PC-9 (cell line): Measurements from ENCODE around the gene FBXO5. TPM values are rescaled to one million over a fixed set of nuclear protein-coding genes. Genes with fewer than 3 reads are reported as not detected.

Experiments
- BruUV-seq: library from RNA; stranded (reverse); fragments of 400-500 nt; replicated peaks from 2 replicates; lab custom pipeline; 2021; lab: Mats Ljungman, UMichigan
- CTCF ChIA-PET: fragments of 300-600 bp; sonication (Branson Sonifier 250); formaldehyde crosslinking; loops from one replicate; lab custom pipeline; 2022; ENCODE audit warnings: antibody characterized with exemption; lab: Charles Lee
- POLR2A ChIA-PET: fragments of 300-600 bp; sonication (Branson Sonifier 250); formaldehyde crosslinking; loops from one replicate; lab custom pipeline; 2022; ENCODE audit warnings: antibody characterized with exemption; ENCODE audit not compliant: unreplicated experiment; lab: Charles Lee
- DNase-seq, 2 experiments: peaks; one replicate each; pipeline versions ENCODE4 v3.0.0 to v3.0.0-alpha.2; 2015 to 2022; ENCODE audit warnings: mixed read lengths in 1 of 2
- H2AFZ ChIP-seq: fragments of 200-600 bp; sonication (generic); 2 replicates; pipeline ENCODE4 v1.8.1; 2017; ENCODE audit warnings: antibody characterized with exemption
- H3F3A ChIP-seq: fragments of 200-600 bp; sonication (generic); 2 replicates; pipeline ENCODE4 v1.8.1; 2017; ENCODE audit warnings: antibody characterized with exemption, mild to moderate bottlenecking, low read depth; ENCODE audit not compliant: insufficient read depth
- H3K27ac ChIP-seq: fragments of 200-600 bp; sonication (generic); 2 replicates; pipeline ENCODE4 v1.6.1; 2016; ENCODE audit warnings: mixed run types
- H3K27me3 ChIP-seq: fragments of 200-600 bp; sonication (generic); 2 replicates; pipeline ENCODE4 v1.6.1; 2016; ENCODE audit warnings: low read depth, mixed run types; ENCODE audit not compliant: insufficient read depth
- H3K36me3 ChIP-seq: fragments of 200-600 bp; sonication (generic); 2 replicates; pipeline ENCODE4 v1.6.1; 2016; ENCODE audit warnings: low read depth, mixed run types
- H3K4me1 ChIP-seq: fragments of 200-600 bp; sonication (generic); replicated peaks from 2 replicates; pipeline ENCODE4 v1.6.1; 2016; ENCODE audit warnings: mixed run types; ENCODE audit not compliant: insufficient read depth
- H3K4me2 ChIP-seq: fragments of 200-600 bp; sonication (generic); 2 replicates; pipeline ENCODE4 v1.6.1; 2017; ENCODE audit warnings: mixed run types
- H3K4me3 ChIP-seq: fragments of 200-600 bp; sonication (generic); 2 replicates; pipeline ENCODE4 v1.6.1; 2016; ENCODE audit warnings: mixed run types
- H3K79me2 ChIP-seq: fragments of 200-600 bp; sonication (generic); 2 replicates; pipeline ENCODE4 v1.6.1; 2017; ENCODE audit warnings: low read depth, mixed run types
- H3K9me2 ChIP-seq: fragments of 200-600 bp; sonication (generic); 2 replicates; pipeline ENCODE4 v1.8.1; 2017; ENCODE audit warnings: mild to moderate bottlenecking; ENCODE audit not compliant: insufficient read depth
- H3K9me3 ChIP-seq: fragments of 200-600 bp; sonication (generic); 2 replicates; pipeline ENCODE4 v1.8.1; 2016; ENCODE audit warnings: low read depth; ENCODE audit not compliant: insufficient read depth
- H4K20me1 ChIP-seq: fragments of 200-600 bp; sonication (generic); 2 replicates; pipeline ENCODE4 v1.8.1; 2017; ENCODE audit not compliant: insufficient read depth
- EZH2 ChIP-seq: fragments of 200-600 bp; sonication (generic); IDR thresholded peaks from 2 replicates; pipeline ENCODE4 v1.8.0; 2017; ENCODE audit warnings: antibody characterized with exemption, low read depth
- intact Hi-C: fragments of 100-400 bp; cut with micrococcal nuclease; formaldehyde crosslinking; loops from one replicate; pipeline ENCODE4 v1.10.0; 2022; ENCODE audit not compliant: unreplicated experiment
- total RNA-seq: library from RNA; stranded (reverse); gene quantifications from 2 replicates; pipeline ENCODE4 v1.2.3, GENCODE V29; 2021
- TF ChIP-seq, protein P1 (sequence below): fragments of 200-600 bp; sonication (generic); conservative IDR thresholded peaks from 2 replicates; pipeline ENCODE4 v1.6.1; 2017; ENCODE audit warnings: mixed run types, antibody characterized with exemption, mild to moderate bottlenecking, moderate library complexity

The FBXO5 gene
- total RNA-seq, 1 experiment from 2014 or later = 20.6 TPM

DNA sequence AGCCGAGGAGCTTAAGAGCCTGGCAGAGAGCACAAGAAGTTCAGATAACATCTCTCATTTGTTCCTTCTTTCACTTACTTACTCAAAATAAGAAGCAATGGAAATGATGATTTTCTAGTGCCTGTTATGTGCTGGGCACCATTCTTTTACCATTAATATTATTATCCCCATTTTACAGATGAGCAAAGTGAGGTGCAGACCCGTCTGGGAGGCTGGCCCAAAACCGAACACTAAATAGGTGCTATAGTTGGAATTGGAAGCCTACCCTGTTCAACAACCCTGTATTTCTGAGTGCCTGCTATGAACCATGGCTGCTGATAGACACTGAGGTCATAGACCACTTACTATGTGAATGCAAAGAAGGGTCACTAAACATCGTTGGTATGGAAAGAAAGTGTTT lies 44.6 kb upstream of the FBXO5 start:
- Histone ChIP-seq H3K4me2 (no peak overlapping the region), H3K79me2 (no peaks in the 10 kb centered on the region), H3K27ac (no peak overlapping the region), H3K9me2 (no peaks in the 10 kb centered on the region), H3K4me1 (peaks cover 20% of the 10 kb centered on the region), H3K9me3 (no peaks in the 10 kb centered on the region), H3F3A (peaks cover 17% of the 10 kb centered on the region), H2AFZ (no peak overlapping the region), H4K20me1 (no peaks in the 10 kb centered on the region), H3K4me3 (no peak overlapping the region), H3K36me3 (no peaks in the 10 kb centered on the region), H3K27me3 (no peaks in the 10 kb centered on the region)
- BruUV-seq = no TSS peak
- intact Hi-C loops = loop anchor here (10.0 kb wide), 1 partner anchor 283 kb away; no protein-coding TSS in a partner anchor
- ChIA-PET CTCF (no interaction called here), POLR2A (interaction anchor here (0.6 kb wide), 1 partner anchor 297 kb away, joined by 3 read pairs; no protein-coding TSS in a partner anchor)
- no peak for DNase-seq
- TF ChIP-seq, protein P1, sequence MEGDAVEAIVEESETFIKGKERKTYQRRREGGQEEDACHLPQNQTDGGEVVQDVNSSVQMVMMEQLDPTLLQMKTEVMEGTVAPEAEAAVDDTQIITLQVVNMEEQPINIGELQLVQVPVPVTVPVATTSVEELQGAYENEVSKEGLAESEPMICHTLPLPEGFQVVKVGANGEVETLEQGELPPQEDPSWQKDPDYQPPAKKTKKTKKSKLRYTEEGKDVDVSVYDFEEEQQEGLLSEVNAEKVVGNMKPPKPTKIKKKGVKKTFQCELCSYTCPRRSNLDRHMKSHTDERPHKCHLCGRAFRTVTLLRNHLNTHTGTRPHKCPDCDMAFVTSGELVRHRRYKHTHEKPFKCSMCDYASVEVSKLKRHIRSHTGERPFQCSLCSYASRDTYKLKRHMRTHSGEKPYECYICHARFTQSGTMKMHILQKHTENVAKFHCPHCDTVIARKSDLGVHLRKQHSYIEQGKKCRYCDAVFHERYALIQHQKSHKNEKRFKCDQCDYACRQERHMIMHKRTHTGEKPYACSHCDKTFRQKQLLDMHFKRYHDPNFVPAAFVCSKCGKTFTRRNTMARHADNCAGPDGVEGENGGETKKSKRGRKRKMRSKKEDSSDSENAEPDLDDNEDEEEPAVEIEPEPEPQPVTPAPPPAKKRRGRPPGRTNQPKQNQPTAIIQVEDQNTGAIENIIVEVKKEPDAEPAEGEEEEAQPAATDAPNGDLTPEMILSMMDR = no peak
- no peak for TF ChIP-seq EZH2

GRCh38 chr6:153024709-153025017 lies 41.8 kb upstream of the FBXO5 start:
- POLR2A ChIA-PET = no interaction called here
- no peak overlapping the region for H3K4me3 ChIP-seq
- no peak overlapping the region for H3K27ac ChIP-seq
- no peak for DNase-seq
- no TSS peak for BruUV-seq
- intact Hi-C loops = loop anchor here (1.0 to 10.0 kb wide), 3 partner anchors 70 to 280 kb away; no protein-coding TSS in a partner anchor
- H4K20me1 ChIP-seq = no peaks in the 10 kb centered on the region
- TF ChIP-seq EZH2 = no peak
- TF ChIP-seq, protein P1 = no peak; the same call in 1 of the 2 replicates
- H3K9me2 ChIP-seq = no peaks in the 10 kb centered on the region
- H3K36me3 ChIP-seq = no peaks in the 10 kb centered on the region
- no peak overlapping the region for H2AFZ ChIP-seq
- H3K79me2 ChIP-seq = no peaks in the 10 kb centered on the region
- CTCF ChIA-PET = interaction anchor here (0.7 kb wide), 1 partner anchor 647 kb away, joined by 3 read pairs; no protein-coding TSS in a partner anchor
- H3K4me1 ChIP-seq = no peaks in the 10 kb centered on the region
- no peaks in the 10 kb centered on the region for H3K9me3 ChIP-seq
- no peaks in the 10 kb centered on the region for H3K27me3 ChIP-seq
- no peak overlapping the region for H3K4me2 ChIP-seq
- no peaks in the 10 kb centered on the region for H3F3A ChIP-seq

GRCh38 chr6:153023977-153024708 lies 41.3 kb upstream of the FBXO5 start:
- ChIA-PET CTCF (interaction anchor here (0.7 kb wide), 1 partner anchor 647 kb away, joined by 3 read pairs; no protein-coding TSS in a partner anchor), POLR2A (no interaction called here)
- H2AFZ ChIP-seq = no peak overlapping the region
- peak overlapping the region; percentile 26; the same call in 1 of the 2 replicates for H3K4me2 ChIP-seq
- H3K9me3 ChIP-seq = no peaks in the 10 kb centered on the region
- H3K4me3 ChIP-seq = no peak overlapping the region
- no peaks in the 10 kb centered on the region for H3K36me3 ChIP-seq
- H3K9me2 ChIP-seq = no peaks in the 10 kb centered on the region
- intact Hi-C loops = loop anchor here (1.0 to 10.0 kb wide), 3 partner anchors 69 to 279 kb away; no protein-coding TSS in a partner anchor
- no TSS peak for BruUV-seq
- no peaks in the 10 kb centered on the region for H3K79me2 ChIP-seq
- H3K27ac ChIP-seq = no peak overlapping the region
- H3K4me1 ChIP-seq = no peaks in the 10 kb centered on the region
- TF ChIP-seq EZH2 = no peak
- TF ChIP-seq, protein P1 = peak; percentile 84
- peak in 1 of 2 experiments; percentile 11 for DNase-seq
- no peaks in the 10 kb centered on the region for H3K27me3 ChIP-seq
- no peaks in the 10 kb centered on the region for H4K20me1 ChIP-seq
- H3F3A ChIP-seq = no peaks in the 10 kb centered on the region
